ENCODE measurements around the gene ZCCHC14. TPM values are rescaled to one million over a fixed set of nuclear protein-coding genes. Genes with fewer than 3 reads are reported as not detected.

The ZCCHC14 gene
- total RNA-seq, 1 donor from 2014 or later: 15.9 TPM

- no peak for DNase-seq
- no peak overlapping the region for H3K27ac ChIP-seq (replicated peaks)
- no peak overlapping the region for H3K4me3 ChIP-seq
- peaks cover 64% of the 10 kb centered on the region for H3K27me3 ChIP-seq (ENCODE audit: low read depth)
- peaks cover 20% of the 10 kb centered on the region for H3K4me1 ChIP-seq
- intact Hi-C loops (cut with micrococcal nuclease): no loop called here
- TF ChIP-seq CTCF (IDR thresholded peaks at IDR 0.05; ENCODE audit: borderline replicate concordance): no peak
- peaks cover 7% of the 10 kb centered on the region for H3K9me3 ChIP-seq (replicated peaks)
- no peaks in the 10 kb centered on the region for H3K36me3 ChIP-seq
Measured at GRCh38 chr16:87539113-87539512, 46.3 kb upstream of the ZCCHC14 start.

GRCh38 chr16:87538594-87538993 lies 45.8 kb upstream of the ZCCHC14 start:
- peaks cover 9% of the 10 kb centered on the region for H3K9me3 ChIP-seq (replicated peaks)
- no peak overlapping the region for H3K4me3 ChIP-seq
- H3K36me3 ChIP-seq: no peaks in the 10 kb centered on the region
- no peak overlapping the region for H3K27ac ChIP-seq (replicated peaks)
- H3K27me3 ChIP-seq (ENCODE audit: low read depth): peaks cover 58% of the 10 kb centered on the region
- peaks cover 20% of the 10 kb centered on the region for H3K4me1 ChIP-seq
- intact Hi-C loops (cut with micrococcal nuclease): no loop called here
- no peak for TF ChIP-seq CTCF (IDR thresholded peaks at IDR 0.05; ENCODE audit: borderline replicate concordance)
- DNase-seq: no peak

GRCh38 chr16:87538160-87538559 lies 45.3 kb upstream of the ZCCHC14 start:
- intact Hi-C loops (cut with micrococcal nuclease): no loop called here
- Histone ChIP-seq H3K27ac (replicated peaks) (no peak overlapping the region), H3K36me3 (no peaks in the 10 kb centered on the region), H3K9me3 (replicated peaks) (peaks cover 13% of the 10 kb centered on the region), H3K27me3 (ENCODE audit: low read depth) (peaks cover 54% of the 10 kb centered on the region), H3K4me3 (no peak overlapping the region), H3K4me1 (peaks cover 20% of the 10 kb centered on the region)
- DNase-seq: no peak
- no peak for TF ChIP-seq CTCF (IDR thresholded peaks at IDR 0.05; ENCODE audit: borderline replicate concordance)

GRCh38 chr16:87536795-87537142 lies 43.9 kb upstream of the ZCCHC14 start:
- Histone ChIP-seq H3K27ac (replicated peaks) (no peak overlapping the region), H3K27me3 (ENCODE audit: low read depth) (peaks cover 45% of the 10 kb centered on the region), H3K4me3 (no peak overlapping the region), H3K4me1 (peaks cover 16% of the 10 kb centered on the region), H3K36me3 (no peaks in the 10 kb centered on the region), H3K9me3 (replicated peaks) (peaks cover 21% of the 10 kb centered on the region)
- TF ChIP-seq CTCF (IDR thresholded peaks at IDR 0.05; ENCODE audit: borderline replicate concordance): no peak
- intact Hi-C loops (cut with micrococcal nuclease): no loop called here
- no peak for DNase-seq

- peaks cover 25% of the 10 kb centered on the region for H3K9me3 ChIP-seq (replicated peaks)
- intact Hi-C loops (cut with micrococcal nuclease): no loop called here
- no peak for DNase-seq
- no peak overlapping the region for H3K27ac ChIP-seq (replicated peaks)
- no peak overlapping the region for H3K4me3 ChIP-seq
- H3K36me3 ChIP-seq: no peaks in the 10 kb centered on the region
- TF ChIP-seq CTCF (IDR thresholded peaks at IDR 0.05; ENCODE audit: borderline replicate concordance): no peak
- peaks cover 39% of the 10 kb centered on the region for H3K27me3 ChIP-seq (ENCODE audit: low read depth)
- H3K4me1 ChIP-seq: peaks cover 10% of the 10 kb centered on the region
Measured at GRCh38 chr16:87535855-87536794, 43.3 kb upstream of the ZCCHC14 start.
